ENCODE results near the gene UBE2J2.

The UBE2J2 gene

GRCh38 chr1:1264026-1264425 lies 9.6 kb downstream of the UBE2J2 start:
- no peak for DNase-seq (ENCODE audit: low spot score)
- no peak for TF ChIP-seq CTCF (IDR thresholded peaks at IDR 0.05; ENCODE audit: extremely low read depth, missing control alignments)

- no peak for TF ChIP-seq CTCF (IDR thresholded peaks at IDR 0.05; ENCODE audit: extremely low read depth, missing control alignments)
- no peak for DNase-seq (ENCODE audit: low spot score)
These were observed 10.9 kb downstream of the UBE2J2 start for GRCh38 chr1:1262758-1263157.

- DNase-seq (ENCODE audit: low spot score): no peak
- TF ChIP-seq CTCF (IDR thresholded peaks at IDR 0.05; ENCODE audit: extremely low read depth, missing control alignments): no peak
These were observed 11.6 kb downstream of the UBE2J2 start for GRCh38 chr1:1262071-1262470.

- DNase-seq (ENCODE audit: low spot score): no peak
- no peak for TF ChIP-seq CTCF (IDR thresholded peaks at IDR 0.05; ENCODE audit: extremely low read depth, missing control alignments)
These were observed 12.7 kb downstream of the UBE2J2 start for GRCh38 chr1:1260843-1261560.

GRCh38 chr1:1259951-1260600 lies 13.6 kb downstream of the UBE2J2 start:
- DNase-seq (ENCODE audit: low spot score): no peak
- no peak for TF ChIP-seq CTCF (IDR thresholded peaks at IDR 0.05; ENCODE audit: extremely low read depth, missing control alignments)

- no peak for DNase-seq (ENCODE audit: low spot score)
- no peak for TF ChIP-seq CTCF (IDR thresholded peaks at IDR 0.05; ENCODE audit: extremely low read depth, missing control alignments)
These were observed 14.1 kb downstream of the UBE2J2 start for GRCh38 chr1:1259540-1259939.

- no peak for DNase-seq (ENCODE audit: low spot score)
- no peak for TF ChIP-seq CTCF (IDR thresholded peaks at IDR 0.05; ENCODE audit: extremely low read depth, missing control alignments)
These were observed 14.6 kb downstream of the UBE2J2 start for GRCh38 chr1:1259119-1259488.
